Neural progenitor cell (in vitro differentiated cells): Measurements from ENCODE around the gene ZNF552. TPM values are rescaled to one million over a fixed set of nuclear protein-coding genes. Genes with fewer than 3 reads are reported as not detected.
"Not testable (repeated sequence)": the region's sequence is repeated elsewhere in the genome, so short reads cannot be mapped to it uniquely, and the experiment has no call there.

Source experiments
- DNase-seq: peaks from one replicate; pipeline ENCODE4 v3.0.0-alpha.2; 2016; ENCODE audit warnings: low spot score
- H2AFZ ChIP-seq: fragments of 200-600 bp; sonication (generic); replicated peaks from 2 replicates; pipeline ENCODE4 v1.6.1; 2016; ENCODE audit warnings: antibody characterized with exemption
- H3F3A ChIP-seq: fragments of 200-600 bp; sonication (generic); 2 replicates; pipeline ENCODE4 v1.6.1; 2016; ENCODE audit warnings: antibody characterized with exemption, low read depth
- H3K27ac ChIP-seq: fragments of 200-600 bp; sonication (generic); 2 replicates; pipeline ENCODE4 v1.5.1; 2016; ENCODE audit warnings: mild to moderate bottlenecking
- H3K27me3 ChIP-seq: fragments of 200-600 bp; sonication (generic); 2 replicates; pipeline ENCODE4 v1.6.1; 2016; ENCODE audit warnings: mild to moderate bottlenecking, moderate library complexity
- H3K36me3 ChIP-seq: fragments of 200-600 bp; sonication (generic); 2 replicates; pipeline ENCODE4 v1.5.1; 2016
- H3K4me1 ChIP-seq: fragments of 200-600 bp; sonication (generic); 2 replicates; pipeline ENCODE4 v1.6.1; 2016; ENCODE audit warnings: mixed run types
- H3K4me2 ChIP-seq: fragments of 200-600 bp; sonication (generic); 2 replicates; pipeline ENCODE4 v1.6.1; 2016
- H3K4me3 ChIP-seq: fragments of 200-600 bp; sonication (generic); 2 replicates; pipeline ENCODE4 v1.5.1; 2016
- H3K79me2 ChIP-seq: fragments of 200-600 bp; sonication (generic); 2 replicates; pipeline ENCODE4 v1.6.1; 2016; ENCODE audit warnings: low read depth
- H3K9ac ChIP-seq: fragments of 200-600 bp; sonication (generic); 2 replicates; pipeline ENCODE4 v1.6.1; 2016
- H3K9me3 ChIP-seq: fragments of 200-600 bp; sonication (generic); 2 replicates; pipeline ENCODE4 v1.5.1; 2016; ENCODE audit warnings: low read depth
- H4K20me1 ChIP-seq: fragments of 200-600 bp; sonication (generic); 2 replicates; pipeline ENCODE4 v1.6.1; 2016; ENCODE audit warnings: low read depth
- H3K27ac Mint-ChIP-seq: 3 replicates; pipeline ENCODE4 v1.8.0; 2021; ENCODE audit warnings: mixed read lengths
- H3K27me3 Mint-ChIP-seq: 2 replicates; pipeline ENCODE4 v1.8.0; 2022; ENCODE audit warnings: low read depth, mild to moderate bottlenecking, inconsistent platforms, moderate library complexity, mixed read lengths; ENCODE audit not compliant: insufficient read depth
- H3K36me3 Mint-ChIP-seq: 3 replicates; pipeline ENCODE4 v1.8.0; 2021; ENCODE audit warnings: mixed read lengths
- H3K4me1 Mint-ChIP-seq: 3 replicates; pipeline ENCODE4 v1.8.0; 2021; ENCODE audit warnings: mixed read lengths
- H3K4me3 Mint-ChIP-seq: 3 replicates; pipeline ENCODE4 v1.8.0; 2021; ENCODE audit warnings: mild to moderate bottlenecking, moderate library complexity, mixed read lengths
- H3K9me3 Mint-ChIP-seq: 3 replicates; pipeline ENCODE4 v1.8.0; 2020; ENCODE audit warnings: mixed read lengths
- EZH2 ChIP-seq: fragments of 200-600 bp; sonication (generic); IDR thresholded peaks from 2 replicates; pipeline ENCODE4 v1.6.1; 2017; ENCODE audit warnings: antibody characterized with exemption, mild to moderate bottlenecking, moderate library complexity
- EZH2phosphoT487 ChIP-seq: fragments of 200-600 bp; sonication (generic); IDR thresholded peaks from 2 replicates; pipeline ENCODE4 v1.6.1; 2017; ENCODE audit warnings: antibody characterized with exemption
- total RNA-seq: library from RNA; depleted of rRNA; stranded (reverse); fragments of >200 nt; gene quantifications from 2 replicates; pipeline ENCODE4 v1.2.3, GENCODE V29; 2015; ENCODE audit warnings: low replicate concordance
- TF ChIP-seq, protein P1 (sequence below): fragments of 200-600 bp; sonication (generic); IDR thresholded peaks from 2 replicates; pipeline ENCODE4 v1.5.1; 2017; ENCODE audit warnings: antibody characterized with exemption, mild to moderate bottlenecking

The ZNF552 gene
- total RNA-seq, 1 donor from 2014 or later: 5.5 TPM

GRCh38 chr19:57850553-57851017 lies 35.9 kb upstream of the ZNF552 start:
- Histone ChIP-seq H3K4me3 (peak overlapping the region; percentile 67), H3K27me3 (no peaks in the 10 kb centered on the region), H3K9me3 (no peaks in the 10 kb centered on the region), H3F3A (peaks cover 53% of the 10 kb centered on the region), H2AFZ (no peak overlapping the region), H3K4me1 (peaks cover 6% of the 10 kb centered on the region), H3K36me3 (no peaks in the 10 kb centered on the region), H3K27ac (peak overlapping the region; percentile 22), H3K4me2 (peak overlapping the region; percentile 74), H3K9ac (peak overlapping the region; percentile 56), H4K20me1 (peaks cover 45% of the 10 kb centered on the region), H3K79me2 (peaks cover 72% of the 10 kb centered on the region)
- Mint-ChIP-seq H3K4me3 (peak overlapping the region; percentile 96), H3K27ac (peak overlapping the region; percentile 99), H3K9me3 (peaks cover 37% of the 10 kb centered on the region), H3K36me3 (peaks cover 48% of the 10 kb centered on the region), H3K27me3 (peaks cover 11% of the 10 kb centered on the region), H3K4me1 (peaks cover 17% of the 10 kb centered on the region)
- DNase-seq: peak; percentile 56
- TF ChIP-seq, protein P1, sequence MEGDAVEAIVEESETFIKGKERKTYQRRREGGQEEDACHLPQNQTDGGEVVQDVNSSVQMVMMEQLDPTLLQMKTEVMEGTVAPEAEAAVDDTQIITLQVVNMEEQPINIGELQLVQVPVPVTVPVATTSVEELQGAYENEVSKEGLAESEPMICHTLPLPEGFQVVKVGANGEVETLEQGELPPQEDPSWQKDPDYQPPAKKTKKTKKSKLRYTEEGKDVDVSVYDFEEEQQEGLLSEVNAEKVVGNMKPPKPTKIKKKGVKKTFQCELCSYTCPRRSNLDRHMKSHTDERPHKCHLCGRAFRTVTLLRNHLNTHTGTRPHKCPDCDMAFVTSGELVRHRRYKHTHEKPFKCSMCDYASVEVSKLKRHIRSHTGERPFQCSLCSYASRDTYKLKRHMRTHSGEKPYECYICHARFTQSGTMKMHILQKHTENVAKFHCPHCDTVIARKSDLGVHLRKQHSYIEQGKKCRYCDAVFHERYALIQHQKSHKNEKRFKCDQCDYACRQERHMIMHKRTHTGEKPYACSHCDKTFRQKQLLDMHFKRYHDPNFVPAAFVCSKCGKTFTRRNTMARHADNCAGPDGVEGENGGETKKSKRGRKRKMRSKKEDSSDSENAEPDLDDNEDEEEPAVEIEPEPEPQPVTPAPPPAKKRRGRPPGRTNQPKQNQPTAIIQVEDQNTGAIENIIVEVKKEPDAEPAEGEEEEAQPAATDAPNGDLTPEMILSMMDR: no peak
- no peak for TF ChIP-seq EZH2phosphoT487
- TF ChIP-seq EZH2: no peak

DNA sequence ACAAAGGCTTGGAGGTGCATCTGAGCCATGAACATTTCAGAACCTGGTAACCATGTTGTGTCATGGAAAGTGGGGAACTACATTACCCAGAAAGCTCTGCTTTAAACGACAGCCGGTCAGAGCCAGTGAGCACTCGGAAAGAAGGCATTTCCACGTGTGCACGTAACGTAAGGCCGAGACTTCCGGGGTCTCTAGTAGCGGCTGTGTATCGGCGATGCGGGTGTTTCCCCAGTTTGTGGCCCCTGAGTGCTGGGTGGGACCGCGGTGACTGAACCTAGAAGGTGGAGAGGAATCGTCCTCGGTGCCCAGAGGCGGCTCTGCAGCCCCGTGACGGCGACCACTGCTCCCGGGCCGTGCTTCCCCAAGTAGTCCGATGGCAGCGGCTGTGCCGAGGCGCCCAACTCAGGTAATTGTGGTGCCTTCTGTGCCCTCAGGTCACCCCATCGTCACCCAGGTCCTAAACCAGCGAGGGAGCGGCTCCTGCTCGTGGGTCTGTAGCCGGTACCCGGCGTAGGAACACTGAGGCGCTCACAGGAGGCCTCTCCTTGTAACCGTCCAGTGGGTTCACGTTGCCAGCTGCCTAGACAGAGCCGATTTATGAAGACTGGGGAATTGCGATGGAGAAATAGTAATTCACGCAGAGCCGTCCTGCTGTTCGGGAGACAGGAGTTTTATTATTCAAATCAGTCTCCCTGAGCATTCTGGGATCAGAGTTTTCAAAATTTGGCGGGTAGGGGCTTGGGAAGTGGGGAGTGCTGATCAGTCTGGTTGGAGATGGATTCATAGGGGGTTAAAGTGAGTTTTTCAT lies 35.2 kb upstream of the ZNF552 start, which contains the start of gene ZNF587:
ZNF587 (plus strand) TSS at position 194 of the 808 bp plus-strand sequence; CDS start at position 374, 180 bp downstream.
- H3K27ac ChIP-seq, H3K36me3 ChIP-seq, H3K9me3 ChIP-seq, H3K27me3 ChIP-seq, H3K4me1 ChIP-seq, H2AFZ ChIP-seq: not testable (repeated sequence)
- Mint-ChIP-seq H3K4me3 (peak within 1 kb of the TSS; percentile 96), H3K9me3 (peaks cover 32% of the 10 kb centered on the region), H3K27me3 (peaks cover 11% of the 10 kb centered on the region), H3K36me3 (peaks cover 49% of the 10 kb centered on the region), H3K27ac (peak within 1 kb of the TSS; percentile 99), H3K4me1 (peaks cover 17% of the 10 kb centered on the region)
- Histone ChIP-seq H3F3A (peaks cover 59% of the 10 kb centered on the region), H3K79me2 (peaks cover 75% of the 10 kb centered on the region), H3K4me3 (peak within 1 kb of the TSS; percentile 67), H4K20me1 (peaks cover 41% of the 10 kb centered on the region), H3K9ac (peak within 1 kb of the TSS; percentile 56), H3K4me2 (peak within 1 kb of the TSS; percentile 74)
- DNase-seq: peak; percentile 84

GRCh38 chr19:57849162-57849665 lies 34.5 kb upstream of the ZNF552 start:
- peak overlapping the region; percentile 96 for H3K4me3 Mint-ChIP-seq
- H3K4me3 ChIP-seq: peak overlapping the region; percentile 67
- DNase-seq: peak; percentile 23

DNA sequence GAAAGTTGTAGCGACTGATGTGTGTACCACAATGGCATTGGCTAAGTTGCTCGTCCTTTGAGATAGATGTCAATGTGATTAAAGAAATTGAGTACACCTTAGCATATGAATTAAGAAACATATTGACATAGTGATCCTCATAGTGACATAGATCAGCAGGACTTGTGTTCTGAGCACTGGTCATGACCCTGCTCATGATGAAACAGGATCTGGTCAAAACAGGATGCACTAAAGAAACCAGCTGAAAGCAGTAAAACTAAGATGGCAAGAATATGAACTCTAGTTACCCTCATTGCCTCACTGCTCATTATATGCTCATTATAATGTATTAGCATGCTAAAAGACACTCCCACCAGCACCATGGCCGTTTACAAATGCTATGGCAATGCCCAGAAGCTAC lies 32.5 kb upstream of the ZNF552 start:
- not testable (repeated sequence) for H3K27me3 ChIP-seq, H3K9ac ChIP-seq, H3K4me1 ChIP-seq, H3K4me3 Mint-ChIP-seq, H3K36me3 ChIP-seq, H3K9me3 ChIP-seq, DNase-seq, H2AFZ ChIP-seq, H3K4me2 ChIP-seq, H3K27ac Mint-ChIP-seq, H3K27ac ChIP-seq, H3K27me3 Mint-ChIP-seq, H3K4me3 ChIP-seq
- Mint-ChIP-seq H3K9me3 (peaks cover 14% of the 10 kb centered on the region), H3K36me3 (peaks cover 42% of the 10 kb centered on the region), H3K4me1 (peaks cover 17% of the 10 kb centered on the region)
- Histone ChIP-seq H3F3A (peaks cover 49% of the 10 kb centered on the region), H3K79me2 (peaks cover 81% of the 10 kb centered on the region), H4K20me1 (peaks cover 55% of the 10 kb centered on the region)

More at GRCh38 chr19:57849162-57849665, 34.5 kb upstream of the ZNF552 start:
- H3K27me3 ChIP-seq, H2AFZ ChIP-seq, H3K9ac ChIP-seq, H3K36me3 ChIP-seq, H3K27ac Mint-ChIP-seq, H3K9me3 ChIP-seq, H3K4me1 ChIP-seq, H3K27ac ChIP-seq: not testable (repeated sequence)
- peaks cover 17% of the 10 kb centered on the region for H3K4me1 Mint-ChIP-seq
- peaks cover 11% of the 10 kb centered on the region for H3K27me3 Mint-ChIP-seq
- H4K20me1 ChIP-seq: peaks cover 46% of the 10 kb centered on the region
- H3K4me2 ChIP-seq: peak overlapping the region; percentile 74
- H3K79me2 ChIP-seq: peaks cover 78% of the 10 kb centered on the region
- peaks cover 30% of the 10 kb centered on the region for H3K9me3 Mint-ChIP-seq
- H3K36me3 Mint-ChIP-seq: peaks cover 50% of the 10 kb centered on the region
- H3F3A ChIP-seq: peaks cover 60% of the 10 kb centered on the region
